ENCODE results near the gene C5AR1.

GRCh38 chr19:47362321-47362720 is 52.7 kb downstream of the C5AR1 start:
- TF ChIP-seq CTCF (conservative IDR thresholded peaks at IDR 0.05; ENCODE audit: low read length) (no peak), EZH2phosphoT487 (IDR thresholded peaks at IDR 0.05; ENCODE audit: borderline replicate concordance) (no peak)

All from Loucy (cell line).